Posterior vena cava (tissue), 2 donors: ENCODE results near the gene AFAP1. TPM values are rescaled to one million over a fixed set of nuclear protein-coding genes. Genes with fewer than 3 reads are reported as not detected.

ENCODE experiments used
- DNase-seq: peaks from one replicate; pipeline ENCODE4 v3.0.0-alpha.2; 2020; ENCODE audit warnings: low spot score
- intact Hi-C, 2 donors: fragments of 100-400 bp; cut with DNase I; formaldehyde crosslinking; loops; one replicate each; pipeline versions ENCODE4 v1.14.1 to v1.14.2; 2022 to 2023
- total RNA-seq, 2 donors: library from RNA; stranded (reverse); fragmentation: NEBNext Ultra II Directional; extraction: Animal tissue kit (Norgen Biotek cat#: 25700); gene quantifications; one replicate each; pipeline ENCODE4 v1.2.1, GENCODE V29; 2021
- donor health status: DM: yes; HTN: yes; CAD: no.
- donor health status: DM: yes; HTN: yes; CAD: no.

The AFAP1 gene
- total RNA-seq, 2 donors from 2014 or later, result 45.3 TPM

- DNase-seq, result no peak
- intact Hi-C loops, result loop anchor here in 1 of 2 donors (10.0 kb wide), 1 partner anchor 1272 kb away; the partner anchor contains the start of gene PPP2R2C
These were observed 193.2 kb downstream of the AFAP1 start for GRCh38 chr4:7746351-7747061.

GRCh38 chr4:7745301-7745885 is 194.3 kb downstream of the AFAP1 start:
- intact Hi-C loops, result loop anchor here in 1 of 2 donors (10.0 kb wide), 1 partner anchor 1271 kb away; the partner anchor contains the start of gene PPP2R2C
- no peak for DNase-seq

- no peak for DNase-seq
- intact Hi-C loops, result loop anchor here in 1 of 2 donors (10.0 kb wide), 1 partner anchor 1269 kb away; the partner anchor contains the start of gene PPP2R2C
These were observed 195.4 kb downstream of the AFAP1 start for GRCh38 chr4:7744142-7744804.

GRCh38 chr4:7742807-7743280 is 196.8 kb downstream of the AFAP1 start:
- no peak for DNase-seq
- intact Hi-C loops, result loop anchor here in 1 of 2 donors (10.0 kb wide), 1 partner anchor 1268 kb away; the partner anchor contains the start of gene PPP2R2C

GRCh38 chr4:7741946-7742806 is 197.5 kb downstream of the AFAP1 start:
- no peak for DNase-seq
- intact Hi-C loops, result loop anchor here in 1 of 2 donors (10.0 kb wide), 1 partner anchor 1267 kb away; the partner anchor contains the start of gene PPP2R2C

- intact Hi-C loops, result loop anchor here in 1 of 2 donors (1.0 to 10.0 kb wide), 2 partner anchors 26 to 1266 kb away; partner anchors contain the start of gene PPP2R2C
- no peak for DNase-seq
These were observed 198.7 kb downstream of the AFAP1 start for GRCh38 chr4:7740866-7741525.

GRCh38 chr4:7739918-7740865 is 199.5 kb downstream of the AFAP1 start:
- intact Hi-C loops, result loop anchor here in 1 of 2 donors (1.0 to 10.0 kb wide), 2 partner anchors 27 to 1265 kb away; partner anchors contain the start of gene PPP2R2C
- no peak for DNase-seq

- intact Hi-C loops, result no loop called here
- no peak for DNase-seq
These were observed 200.4 kb downstream of the AFAP1 start for GRCh38 chr4:7739077-7739917.

- intact Hi-C loops, result no loop called here
- no peak for DNase-seq
These were observed 201.1 kb downstream of the AFAP1 start for GRCh38 chr4:7738458-7739076.

- intact Hi-C loops, result no loop called here
- DNase-seq, result no peak
These were observed 201.8 kb downstream of the AFAP1 start for GRCh38 chr4:7737752-7738457.

- intact Hi-C loops, result no loop called here
- DNase-seq, result no peak
These were observed 202.4 kb downstream of the AFAP1 start for GRCh38 chr4:7737268-7737645.

- no peak for DNase-seq
- intact Hi-C loops, result no loop called here
These were observed 203.0 kb downstream of the AFAP1 start for GRCh38 chr4:7736436-7737267.

- no peak for DNase-seq
- intact Hi-C loops, result no loop called here
These were observed 203.7 kb downstream of the AFAP1 start for GRCh38 chr4:7735961-7736360.

GRCh38 chr4:7735395-7735794 is 204.3 kb downstream of the AFAP1 start:
- no peak for DNase-seq
- intact Hi-C loops, result no loop called here
